GM19099 (cell line): ENCODE data around the gene AGA.

ENCODE experiments used
- POLR2A ChIP-seq: IDR thresholded peaks from 3 replicates; pipeline ENCODE4 v1.6.1; 2011; ENCODE audit warnings: low read depth; ENCODE audit not compliant: insufficient read length; ENCODE audit errors: extremely low read depth

AGA gene

DNA sequence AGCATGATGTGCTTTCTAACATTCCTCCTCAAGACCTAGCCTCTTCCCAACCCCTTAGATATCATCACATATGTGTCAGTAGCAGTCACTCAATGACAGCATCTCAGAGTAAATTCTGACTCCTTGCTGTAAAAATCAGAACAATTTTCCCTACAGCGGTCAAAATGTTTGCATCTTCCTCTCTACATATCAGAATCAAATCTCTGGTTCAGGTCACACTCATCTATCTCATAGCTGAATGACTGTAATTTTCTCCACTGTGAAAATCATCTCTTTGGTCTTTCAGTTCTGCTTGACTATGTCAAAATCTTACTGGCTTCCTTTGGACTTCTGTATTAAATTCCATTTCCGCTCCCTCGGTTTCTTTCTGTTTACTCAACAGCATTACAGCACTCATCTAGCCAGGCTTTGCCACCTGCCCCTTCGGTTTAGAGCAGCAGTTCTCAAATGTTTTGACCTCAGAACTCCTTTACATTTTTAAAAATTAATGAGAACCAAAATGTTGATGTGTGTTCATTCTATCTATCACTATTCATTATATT, 57.3 kb downstream of the AGA start:
- TF ChIP-seq POLR2A: no peak

DNA sequence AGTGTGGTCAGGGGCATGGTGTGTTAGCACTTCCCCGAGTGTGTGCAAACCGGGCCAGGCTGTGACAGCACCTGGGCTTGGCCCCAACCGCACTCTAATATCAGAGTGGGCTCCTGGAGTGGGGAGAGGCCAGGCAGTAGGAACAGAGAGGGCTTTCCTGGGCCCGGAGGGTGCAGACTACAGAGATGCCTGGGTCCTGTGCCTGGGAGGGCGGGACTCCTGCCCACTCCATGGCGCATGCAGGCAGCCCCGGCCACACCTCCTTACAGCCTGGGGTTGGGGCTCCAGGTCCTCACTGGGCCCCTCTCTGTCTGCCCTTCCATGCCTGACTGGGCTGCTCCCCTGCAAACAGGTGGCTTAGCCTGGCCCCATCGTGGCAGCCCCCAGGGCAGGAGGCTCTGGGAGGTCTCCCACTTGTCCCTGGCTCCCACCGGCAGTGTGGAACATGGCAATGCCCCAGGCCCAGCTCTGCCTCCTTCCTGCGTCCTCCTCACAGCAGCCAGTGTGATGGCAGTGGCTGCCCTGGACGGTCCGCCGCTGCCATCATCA, 60.4 kb downstream of the AGA start:
- no peak for TF ChIP-seq POLR2A
